ENCODE results near the gene BRICD5.
A peak's percentile ranks its signal among the peaks of the same experiment; 100 is the strongest.

The BRICD5 gene

GRCh38 chr16:2196981-2197511 is 13.6 kb downstream of the BRICD5 start:
- TF ChIP-seq CTCF (IDR thresholded peaks at IDR 0.05), result no peak
- TF ChIP-seq ZFX (IDR thresholded peaks at IDR 0.05; ENCODE audit: borderline replicate concordance), result no peak
- H3K27ac ChIP-seq, result no peak overlapping the region

GRCh38 chr16:2196162-2196980 is 14.3 kb downstream of the BRICD5 start, which contains the start of gene CASKIN1:
Gene CASKIN1, minus strand, starts transcription at chr16:2196605. Its CDS starts 173 bp downstream, at chr16:2196432.
- TF ChIP-seq CTCF (IDR thresholded peaks at IDR 0.05), result no peak
- no peak for TF ChIP-seq ZFX (IDR thresholded peaks at IDR 0.05; ENCODE audit: borderline replicate concordance)
- peak within 1 kb of the TSS; percentile 50 for H3K27ac ChIP-seq

- no peak for TF ChIP-seq CTCF (IDR thresholded peaks at IDR 0.05)
- TF ChIP-seq ZFX (IDR thresholded peaks at IDR 0.05; ENCODE audit: borderline replicate concordance), result no peak
- peak overlapping the region; percentile 50 for H3K27ac ChIP-seq
These were observed 15.1 kb downstream of the BRICD5 start for GRCh38 chr16:2195322-2196161.

- H3K27ac ChIP-seq, result peak overlapping the region; percentile 50
- TF ChIP-seq CTCF (IDR thresholded peaks at IDR 0.05) (peak; percentile 70), ZFX (IDR thresholded peaks at IDR 0.05; ENCODE audit: borderline replicate concordance) (no peak)
These were observed 15.8 kb downstream of the BRICD5 start for GRCh38 chr16:2194852-2195321.

- TF ChIP-seq CTCF (IDR thresholded peaks at IDR 0.05), result no peak
- TF ChIP-seq ZFX (IDR thresholded peaks at IDR 0.05; ENCODE audit: borderline replicate concordance), result no peak
These were observed 16.4 kb downstream of the BRICD5 start for GRCh38 chr16:2194166-2194834.

GRCh38 chr16:2191446-2191706 is 19.3 kb downstream of the BRICD5 start:
- no peak overlapping the region for H3K27ac ChIP-seq
- TF ChIP-seq ZFX (IDR thresholded peaks at IDR 0.05; ENCODE audit: borderline replicate concordance) (no peak), CTCF (IDR thresholded peaks at IDR 0.05) (no peak)

More at GRCh38 chr16:2194166-2194834, 16.4 kb downstream of the BRICD5 start:
- 0 out of 2 replicates have a peak overlapping the region, but pooled peaks have one; percentile 50 for H3K27ac ChIP-seq
